Measurements from ENCODE around the gene METTL4.

- TF ChIP-seq POLR2A (IDR thresholded peaks at IDR 0.05; ENCODE audit: low read length) = no peak
- no peak for TF ChIP-seq GATA1 (IDR thresholded peaks at IDR 0.05; ENCODE audit: low read depth, low read length)
These were observed 21.8 kb downstream of the METTL4 start for GRCh38 chr18:2549462-2549861.
